GM21737 (cell line): ENCODE measurements around the gene RYR3.

Source experiments
- ATAC-seq: cut with Tn5 transposase; IDR thresholded peaks from one replicate; pipeline ENCODE4 v1.9.1; 2021; ENCODE audit warnings: mild to moderate bottlenecking, moderate library complexity; ENCODE audit not compliant: unreplicated experiment

The RYR3 gene

GRCh38 chr15:33317896-33318295 lies 7.1 kb downstream of the RYR3 start:
- no peak for ATAC-seq

GRCh38 chr15:33320017-33320416 lies 9.2 kb downstream of the RYR3 start:
- no peak for ATAC-seq

- ATAC-seq = no peak
These were observed 11.3 kb downstream of the RYR3 start for GRCh38 chr15:33322091-33322490.

GRCh38 chr15:33324609-33325008 lies 13.8 kb downstream of the RYR3 start:
- no peak for ATAC-seq

DNA sequence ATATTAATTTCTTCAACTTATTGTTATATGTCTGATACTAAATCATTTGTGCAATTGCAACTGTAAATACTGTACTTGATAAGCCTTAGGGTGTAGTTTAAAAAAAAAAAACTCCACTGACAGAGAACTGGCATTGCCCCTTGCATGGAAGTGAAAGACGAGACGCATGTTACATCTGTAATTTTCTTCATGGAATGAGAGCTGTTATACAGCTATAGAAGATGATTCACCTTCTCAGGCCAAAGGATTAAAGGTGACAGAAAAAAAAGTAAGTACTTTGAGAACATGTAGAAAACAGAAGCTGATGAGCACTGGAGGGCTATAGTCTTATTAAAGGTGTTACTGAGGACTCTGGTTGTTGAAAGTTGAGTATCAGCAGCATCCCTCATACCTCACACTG lies 16.1 kb downstream of the RYR3 start:
- ATAC-seq = no peak

DNA sequence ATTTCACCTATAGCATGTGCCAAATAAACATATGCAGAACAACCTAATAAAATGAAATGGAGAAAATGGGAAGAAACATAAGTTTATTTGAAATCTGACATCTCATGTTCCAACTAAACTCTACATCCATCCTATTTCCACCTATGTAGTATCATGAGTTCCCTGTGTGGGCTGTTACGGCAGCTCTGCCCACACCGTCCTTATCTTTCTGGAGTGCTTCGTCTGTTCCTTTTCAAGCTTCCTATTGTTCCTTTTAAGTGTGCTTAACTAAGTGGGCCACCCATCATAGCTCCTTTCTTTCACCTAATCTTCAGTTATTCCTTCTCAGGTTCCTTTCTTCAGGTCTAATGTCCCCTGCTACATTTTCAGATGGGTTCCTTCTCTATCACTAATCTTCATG lies 17.3 kb downstream of the RYR3 start:
- no peak for ATAC-seq

DNA sequence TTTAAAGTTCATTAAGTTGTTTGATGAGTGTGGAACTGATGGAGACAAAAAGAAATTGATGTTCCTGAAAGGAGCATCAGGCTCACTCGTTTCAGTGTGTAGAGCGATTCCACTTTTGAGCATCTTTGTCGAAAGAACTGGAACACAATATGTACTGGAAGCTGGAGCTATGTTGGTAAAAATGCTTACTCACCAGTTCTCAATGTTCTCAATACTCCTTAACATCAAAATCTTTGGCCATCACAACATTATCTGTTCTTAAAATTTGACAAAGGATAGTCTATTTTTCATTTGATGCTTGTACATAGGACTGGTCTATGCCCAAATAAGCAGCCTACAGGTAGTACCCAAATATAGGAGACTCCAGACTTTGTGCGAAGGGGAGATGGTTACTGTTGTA lies 18.7 kb downstream of the RYR3 start:
- no peak for ATAC-seq

DNA sequence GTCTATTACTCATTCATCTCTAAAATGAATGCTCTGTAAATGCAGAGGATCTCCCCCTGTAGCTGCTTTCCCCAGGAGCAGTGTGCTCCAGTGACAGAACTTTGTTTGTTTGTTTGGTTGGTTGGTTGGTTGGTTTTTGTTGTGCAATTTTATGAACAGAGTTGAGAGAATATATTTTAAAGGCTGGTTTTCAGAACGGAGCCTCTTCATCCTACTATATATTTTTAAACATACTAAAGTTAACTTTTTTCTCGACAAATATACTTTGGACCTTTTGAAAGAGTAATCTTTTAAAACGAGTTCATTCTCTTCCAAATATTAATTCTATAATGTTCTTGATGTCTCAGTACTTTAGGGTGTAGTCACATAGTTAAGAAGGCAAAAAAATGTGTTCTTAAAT lies 20.2 kb downstream of the RYR3 start:
- ATAC-seq = no peak

DNA sequence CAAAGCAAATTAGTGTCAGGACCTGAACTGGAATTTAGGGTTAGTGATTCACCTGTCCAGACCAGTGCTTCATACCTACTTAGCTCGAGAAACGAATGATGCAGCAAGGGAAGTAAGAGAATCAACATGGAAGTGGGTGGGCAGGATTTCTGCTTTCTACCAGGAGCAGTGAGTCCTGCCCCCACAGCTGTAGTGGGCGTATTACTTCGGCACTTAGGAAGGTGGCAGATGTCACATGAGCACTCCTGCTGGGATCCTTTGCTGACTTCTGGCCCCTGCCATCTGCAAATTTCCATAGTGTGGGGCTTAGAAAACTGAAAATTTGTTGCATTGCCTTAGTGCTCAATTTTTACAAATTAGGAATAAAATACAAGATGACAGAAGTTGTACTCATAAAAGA lies 31.2 kb downstream of the RYR3 start:
- no peak for ATAC-seq

GRCh38 chr15:33343275-33343674 lies 32.5 kb downstream of the RYR3 start:
- ATAC-seq = no peak

GRCh38 chr15:33344111-33344510 lies 33.3 kb downstream of the RYR3 start:
- no peak for ATAC-seq

DNA sequence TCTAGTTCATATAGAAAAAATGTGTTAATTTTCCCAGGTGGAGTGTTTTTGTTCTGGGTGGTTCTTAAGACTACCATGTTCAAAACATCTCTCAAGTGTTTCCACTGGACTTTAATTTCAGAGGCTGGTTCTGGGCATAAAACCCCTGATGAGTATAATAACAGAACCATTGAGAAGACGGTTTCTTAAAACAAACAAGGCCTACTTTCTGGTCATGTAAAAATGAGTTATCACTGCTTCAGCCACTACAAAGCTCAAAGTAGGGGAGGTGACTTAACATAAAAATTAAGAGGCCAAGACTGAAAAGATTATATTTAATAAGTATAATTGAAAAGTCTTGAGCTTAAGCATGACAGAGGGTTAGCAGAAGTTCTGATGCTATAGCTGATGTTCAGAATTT lies 33.8 kb downstream of the RYR3 start:
- ATAC-seq = no peak

- ATAC-seq = no peak
These were observed 43.6 kb downstream of the RYR3 start for GRCh38 chr15:33354411-33354810.

DNA sequence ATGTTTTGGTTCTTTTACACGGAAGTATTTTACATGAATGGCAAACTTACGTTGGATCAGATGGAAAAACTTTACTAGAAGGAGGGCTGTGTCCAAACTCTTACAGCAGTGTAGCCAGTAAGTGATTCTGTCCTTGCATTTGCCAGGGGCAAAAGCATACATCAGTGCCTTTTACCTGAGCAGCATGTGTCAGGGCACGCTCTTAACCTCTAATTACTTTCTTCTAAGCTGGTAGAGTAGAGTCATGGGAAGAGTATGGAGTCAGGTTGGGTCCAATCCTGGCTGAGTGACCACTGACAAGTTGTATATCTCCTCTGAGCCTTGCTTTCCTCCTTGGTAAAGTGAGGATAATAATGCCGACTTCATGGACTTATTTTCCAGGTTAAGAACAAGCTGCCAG lies 47.1 kb downstream of the RYR3 start:
- no peak for ATAC-seq

- ATAC-seq = no peak
These were observed 47.5 kb downstream of the RYR3 start for GRCh38 chr15:33358306-33358705.

- no peak for ATAC-seq
These were observed 50.1 kb downstream of the RYR3 start for GRCh38 chr15:33360886-33361285.

DNA sequence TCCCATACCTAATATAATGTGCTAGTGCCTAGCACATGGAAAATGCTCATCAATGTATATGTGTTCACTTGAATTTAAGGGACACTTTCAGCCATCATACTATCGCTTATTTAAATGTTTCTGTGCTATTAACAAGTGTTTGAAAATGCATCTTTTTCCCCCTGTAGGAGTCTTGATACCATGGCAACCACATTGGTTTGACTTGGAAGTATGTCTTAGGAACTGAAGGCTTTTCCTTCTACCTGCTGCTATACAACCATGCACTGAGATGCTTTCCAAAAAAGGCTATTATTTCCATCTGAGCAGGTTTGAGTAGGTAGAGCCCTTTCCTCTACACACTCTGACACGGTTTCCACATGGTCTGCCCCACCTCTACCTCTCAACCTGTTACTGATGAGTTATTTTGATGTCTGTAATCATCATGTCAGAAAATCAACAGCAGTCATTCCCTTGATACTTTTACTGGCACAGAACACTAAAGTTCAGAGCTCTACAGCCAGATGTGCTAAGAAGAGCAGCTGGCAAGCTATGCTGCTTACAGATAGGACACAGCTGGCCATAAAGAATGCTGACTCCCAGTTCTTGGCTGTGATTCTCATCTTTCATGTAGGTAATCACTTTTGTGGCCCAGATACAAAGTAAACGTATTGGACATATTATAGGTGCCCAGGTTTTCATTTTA lies 59.3 kb downstream of the RYR3 start:
- no peak for ATAC-seq

GRCh38 chr15:33370623-33371020 lies 59.9 kb downstream of the RYR3 start:
- no peak for ATAC-seq

- ATAC-seq = no peak
These were observed 60.4 kb downstream of the RYR3 start for GRCh38 chr15:33371159-33371558.

GRCh38 chr15:33374226-33374914 lies 63.6 kb downstream of the RYR3 start:
- ATAC-seq = no peak

DNA sequence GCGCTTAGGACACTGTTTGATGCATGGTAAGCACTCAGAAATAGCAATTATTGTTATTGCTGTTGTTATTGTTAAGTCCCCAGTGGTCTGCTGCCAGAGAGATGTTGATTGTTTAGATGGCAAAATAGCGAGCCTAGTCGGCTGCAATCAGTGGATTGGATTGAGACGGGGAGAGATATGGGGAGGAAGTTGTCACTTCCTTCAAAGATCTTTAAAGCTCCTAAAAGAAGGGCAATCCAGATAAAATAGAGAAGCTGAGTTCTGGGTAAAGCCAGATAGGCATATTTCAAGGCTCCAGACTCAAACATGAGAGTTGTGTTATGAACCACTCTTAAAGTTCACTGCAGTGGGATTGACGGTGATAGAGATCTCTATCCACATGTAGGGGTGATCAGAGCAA lies 64.5 kb downstream of the RYR3 start:
- no peak for ATAC-seq

GRCh38 chr15:33377204-33377603 lies 66.4 kb downstream of the RYR3 start:
- no peak for ATAC-seq
